ENCODE data around the gene CHN1.

The CHN1 gene

DNA sequence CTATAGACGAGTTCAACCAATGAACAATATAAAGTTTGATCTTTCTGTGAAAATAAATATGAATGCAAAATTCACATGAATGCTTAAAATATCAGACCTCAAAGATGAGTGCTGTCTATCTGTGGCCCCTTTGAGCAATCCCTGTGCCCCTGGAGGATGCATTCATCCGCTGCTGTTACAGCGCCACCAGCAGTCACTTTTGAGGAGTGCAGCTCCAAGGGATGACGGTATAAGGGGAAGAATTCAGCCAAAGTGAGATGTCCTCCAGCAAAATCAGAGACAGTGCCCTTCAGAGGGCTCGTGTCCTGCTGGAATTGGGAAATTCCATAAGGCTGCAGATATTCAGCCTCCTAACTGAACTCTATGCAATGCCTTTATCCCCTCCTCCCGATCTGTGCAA, 229.0 kb downstream of the CHN1 start:
- TF ChIP-seq, protein P1, sequence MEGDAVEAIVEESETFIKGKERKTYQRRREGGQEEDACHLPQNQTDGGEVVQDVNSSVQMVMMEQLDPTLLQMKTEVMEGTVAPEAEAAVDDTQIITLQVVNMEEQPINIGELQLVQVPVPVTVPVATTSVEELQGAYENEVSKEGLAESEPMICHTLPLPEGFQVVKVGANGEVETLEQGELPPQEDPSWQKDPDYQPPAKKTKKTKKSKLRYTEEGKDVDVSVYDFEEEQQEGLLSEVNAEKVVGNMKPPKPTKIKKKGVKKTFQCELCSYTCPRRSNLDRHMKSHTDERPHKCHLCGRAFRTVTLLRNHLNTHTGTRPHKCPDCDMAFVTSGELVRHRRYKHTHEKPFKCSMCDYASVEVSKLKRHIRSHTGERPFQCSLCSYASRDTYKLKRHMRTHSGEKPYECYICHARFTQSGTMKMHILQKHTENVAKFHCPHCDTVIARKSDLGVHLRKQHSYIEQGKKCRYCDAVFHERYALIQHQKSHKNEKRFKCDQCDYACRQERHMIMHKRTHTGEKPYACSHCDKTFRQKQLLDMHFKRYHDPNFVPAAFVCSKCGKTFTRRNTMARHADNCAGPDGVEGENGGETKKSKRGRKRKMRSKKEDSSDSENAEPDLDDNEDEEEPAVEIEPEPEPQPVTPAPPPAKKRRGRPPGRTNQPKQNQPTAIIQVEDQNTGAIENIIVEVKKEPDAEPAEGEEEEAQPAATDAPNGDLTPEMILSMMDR (IDR thresholded peaks at IDR 0.05) = peak; percentile 29; the same call in 1 of the 2 replicates

DNA sequence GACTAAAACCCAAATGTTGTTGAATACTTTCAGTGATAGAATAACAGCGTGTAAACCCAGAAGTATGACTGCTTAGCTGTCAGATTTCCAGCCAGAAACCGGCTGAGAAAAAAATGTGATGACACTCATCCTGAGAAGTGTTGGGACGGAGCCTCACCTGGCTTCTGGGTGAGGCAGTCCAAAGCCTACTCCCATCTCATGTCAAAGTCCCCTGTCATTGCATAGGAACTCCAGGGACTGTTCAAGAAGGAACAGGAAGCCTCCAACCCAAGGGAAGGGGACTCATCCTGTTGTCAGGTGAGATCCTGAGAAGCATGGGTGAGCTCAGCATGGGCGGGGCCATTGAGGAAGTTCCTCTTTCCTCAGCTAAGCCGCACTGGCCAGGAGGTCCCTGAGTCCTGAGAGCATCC, 229.6 kb downstream of the CHN1 start:
- TF ChIP-seq, protein P1 (IDR thresholded peaks at IDR 0.05) = no peak

DNA sequence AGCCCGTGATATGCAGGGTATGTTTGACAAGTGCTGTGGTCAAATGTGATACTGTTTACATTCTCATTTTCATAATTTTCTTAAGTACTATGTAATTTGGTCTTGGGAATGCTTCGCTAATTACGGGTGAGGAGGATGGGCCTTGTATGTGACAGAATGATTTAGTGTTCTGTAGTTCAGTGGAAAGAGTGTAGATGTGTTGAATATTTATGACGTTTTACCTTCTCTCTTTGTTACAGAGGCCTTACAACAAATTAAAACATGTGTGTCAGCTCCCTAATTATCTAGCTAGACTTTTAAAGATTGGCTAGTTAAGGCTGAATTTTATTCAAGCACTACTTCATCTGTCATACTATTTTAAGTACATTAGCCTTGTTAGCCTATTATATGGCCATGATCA, 230.3 kb downstream of the CHN1 start:
- TF ChIP-seq, protein P1 (IDR thresholded peaks at IDR 0.05) = no peak

DNA sequence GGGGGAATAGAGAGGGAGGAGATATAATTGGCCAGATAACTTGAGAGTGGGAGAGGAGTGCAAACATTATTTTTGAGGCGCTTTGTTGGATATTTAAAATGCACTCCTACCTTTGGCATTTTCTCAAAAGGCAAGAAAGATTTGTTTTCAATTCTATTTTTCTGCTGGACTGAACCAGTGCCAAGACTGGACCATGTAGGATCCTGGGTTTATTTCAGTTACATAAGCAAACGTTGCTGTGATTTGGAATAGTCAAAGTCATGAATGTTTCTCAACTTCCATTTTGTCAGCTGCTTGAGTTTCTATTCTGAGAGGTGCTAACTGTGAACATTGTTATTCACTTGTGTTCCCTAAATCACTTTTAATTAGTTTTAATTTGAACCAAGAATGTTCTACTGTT, 232.0 kb downstream of the CHN1 start:
- TF ChIP-seq, protein P1 (IDR thresholded peaks at IDR 0.05) = no peak

DNA sequence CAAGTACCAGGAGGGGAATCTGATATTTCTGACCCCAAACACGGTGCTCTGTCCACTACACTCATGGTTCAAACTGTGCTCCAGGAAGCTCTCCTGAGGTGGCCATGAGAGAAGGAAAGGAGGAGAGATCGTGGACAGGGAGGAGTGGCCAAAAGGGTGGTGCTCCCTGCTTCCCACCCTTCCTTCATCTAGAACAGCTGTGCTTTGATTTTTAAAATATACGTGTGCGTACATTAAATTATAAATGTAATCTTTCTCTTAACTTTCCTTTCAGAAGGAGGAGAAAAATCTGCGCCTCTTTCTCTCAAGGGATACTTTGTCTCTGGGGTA, 232.7 kb downstream of the CHN1 start:
- TF ChIP-seq, protein P1 (IDR thresholded peaks at IDR 0.05) = no peak

DNA sequence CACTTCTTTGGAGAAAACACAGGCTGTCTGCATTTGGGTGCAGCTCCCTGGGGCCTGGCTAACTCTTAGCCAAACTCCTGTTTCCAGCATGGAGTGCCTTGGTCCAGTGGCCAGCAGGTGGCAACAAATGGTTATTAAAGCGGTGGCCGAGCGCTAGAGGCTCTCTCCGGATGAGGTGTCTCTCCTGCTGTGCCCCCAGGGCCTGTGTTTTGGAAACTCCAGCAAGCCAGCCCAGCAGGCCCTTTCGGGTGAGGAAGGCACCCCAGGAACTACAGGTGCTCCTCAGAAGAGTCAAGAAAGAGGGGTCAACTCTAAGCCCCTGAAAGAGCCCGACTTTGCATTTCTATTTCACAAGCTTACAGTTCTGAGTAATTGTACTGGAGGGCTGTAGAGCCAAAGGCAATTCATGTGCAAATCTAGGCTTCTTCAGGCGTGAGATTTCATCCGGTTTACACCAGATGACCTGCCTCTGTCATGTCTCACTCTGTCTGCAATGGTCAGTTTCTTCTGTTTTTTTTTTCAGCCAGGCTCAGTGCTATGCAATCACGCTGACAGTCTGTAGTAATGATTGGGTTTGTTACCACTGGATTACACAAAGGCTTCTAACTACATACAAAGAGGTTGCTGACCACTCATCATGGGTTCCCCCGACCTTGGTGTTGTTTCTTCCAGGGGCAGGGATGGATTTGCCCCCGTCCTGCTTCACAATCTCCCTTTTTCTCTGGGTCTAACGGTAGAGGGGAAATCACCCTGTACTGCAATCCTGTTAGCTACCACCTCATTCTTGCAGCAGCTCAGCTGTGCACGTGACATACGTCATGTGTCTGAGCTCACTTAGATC, 233.3 kb downstream of the CHN1 start:
- TF ChIP-seq, protein P1 (IDR thresholded peaks at IDR 0.05) = peak; percentile 74

DNA sequence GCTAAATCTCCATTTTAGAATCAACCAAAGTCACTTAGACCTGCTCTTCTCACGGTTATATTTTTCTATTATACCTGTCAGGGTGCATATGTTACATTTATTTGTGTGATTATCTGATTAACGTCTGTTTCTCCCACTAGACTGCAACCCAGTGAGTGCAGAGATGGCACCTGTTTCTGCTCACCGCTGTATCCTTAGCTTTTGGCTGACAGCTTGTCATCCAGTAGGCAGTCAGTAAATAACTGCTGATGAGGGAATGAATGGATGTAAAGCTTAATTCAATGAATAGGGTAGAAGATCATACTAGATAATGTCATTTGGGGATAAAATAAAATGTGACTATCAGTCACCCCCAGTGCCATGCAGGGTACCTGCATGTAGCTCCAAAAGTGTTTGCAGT, 234.0 kb downstream of the CHN1 start:
- TF ChIP-seq, protein P1 (IDR thresholded peaks at IDR 0.05) = no peak

DNA sequence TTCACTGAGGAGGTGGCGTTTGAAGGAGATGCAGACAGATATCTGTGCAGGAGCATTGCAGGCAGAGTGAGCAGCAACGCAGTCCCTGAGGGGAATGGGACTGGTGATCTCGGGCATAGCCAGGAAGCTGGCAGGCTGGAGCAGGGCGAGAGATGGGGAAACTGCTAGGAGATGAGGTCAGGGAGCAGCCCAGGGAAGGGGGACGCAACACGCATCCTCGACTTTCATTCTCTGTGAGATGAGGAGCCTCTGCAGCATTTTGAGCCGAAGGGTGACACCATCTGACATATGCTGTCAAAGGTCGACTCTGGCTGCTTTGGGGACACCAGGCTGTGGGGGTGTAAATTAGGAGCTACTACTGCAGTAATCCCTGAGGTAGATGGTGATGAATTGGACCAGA, 236.6 kb downstream of the CHN1 start:
- TF ChIP-seq, protein P1 (IDR thresholded peaks at IDR 0.05) = no peak
